GM12872 (cell line): ENCODE measurements around the gene RNF19B.

Experiments
- CTCF ChIP-seq: IDR thresholded peaks from 3 replicates; pipeline ENCODE4 v1.5.1; 2011; ENCODE audit warnings: low read depth, mild to moderate bottlenecking, low read length, moderate library complexity; ENCODE audit not compliant: insufficient read depth

RNF19B gene

GRCh38 chr1:32889731-32890278, 74.8 kb downstream of the RNF19B start:
- no peak for TF ChIP-seq CTCF

GRCh38 chr1:32888677-32889420, 75.8 kb downstream of the RNF19B start:
- no peak for TF ChIP-seq CTCF

GRCh38 chr1:32888134-32888533, 76.5 kb downstream of the RNF19B start:
- no peak for TF ChIP-seq CTCF

- no peak for TF ChIP-seq CTCF
These were observed 77.0 kb downstream of the RNF19B start for GRCh38 chr1:32887623-32888022.

- no peak for TF ChIP-seq CTCF
These were observed 77.7 kb downstream of the RNF19B start for GRCh38 chr1:32886828-32887414.
